K562 (cell line): ENCODE data around the gene TRIM13. TPM values are rescaled to one million over a fixed set of nuclear protein-coding genes. Genes with fewer than 3 reads are reported as not detected.

Experiments used
- CREB1 ChIP-seq, 2 experiments: sonication (generic) in 1 of 2; formaldehyde crosslinking in 1 of 2; IDR thresholded peaks; 2 replicates each; pipeline versions ENCODE4 v1.6.1 to v1.8.0; 2012 to 2022; ENCODE audit warnings: inconsistent platforms in 1 of 2, mild to moderate bottlenecking in 1 of 2, missing genetic modification reagents in 1 of 2, moderate library complexity in 1 of 2
- DDX20 ChIP-seq: fragments of 450-650 bp; IDR thresholded peaks from 2 replicates; pipeline ENCODE4 v1.6.1; 2016; ENCODE audit warnings: missing genetic modification characterization, low read depth, mild to moderate bottlenecking, missing compliant biosample characterization, moderate library complexity
- E2F1 ChIP-seq: sonication (generic); formaldehyde crosslinking; IDR thresholded peaks from 2 replicates; pipeline ENCODE4 v1.8.1; 2023; ENCODE audit warnings: mild to moderate bottlenecking, missing genetic modification reagents, moderate library complexity
- EP300 ChIP-seq: IDR thresholded peaks from 2 replicates; pipeline ENCODE4 v1.6.1; 2012; ENCODE audit warnings: low read length, improper control_type of control experiment
- FUS ChIP-seq: fragments of 200-400 bp; formaldehyde crosslinking; optimal IDR thresholded peaks from 2 replicates; pipeline ENCODE3; 2017; ENCODE audit warnings: low read depth, low read length
- GABPB2 ChIP-seq: fragments of 250-450 bp; sonication (Bioruptor Pico); conservative IDR thresholded peaks from 2 replicates; pipeline ENCODE4 v1.5.1; 2021; ENCODE audit warnings: mild to moderate bottlenecking
- KDM4B ChIP-seq, 2 experiments: fragments of 450-650 bp in 1 of 2; sonication (generic) in 1 of 2; IDR thresholded peaks; 2 replicates each; pipeline ENCODE4 v1.6.1; 2016 to 2017; ENCODE audit warnings: borderline replicate concordance in 2 of 2, antibody characterized with exemption in 1 of 2, low read depth in 1 of 2, mild to moderate bottlenecking in 1 of 2
- MCM3 ChIP-seq: fragments of 450-650 bp; IDR thresholded peaks from 2 replicates; pipeline ENCODE4 v1.6.1; 2016
- PML ChIP-seq: IDR thresholded peaks from 2 replicates; pipeline ENCODE4 v1.6.1; 2012; ENCODE audit warnings: low read length, inconsistent platforms
- POLR2A ChIP-seq: fragments of 450-650 bp; conservative IDR thresholded peaks from 2 replicates; pipeline ENCODE4 v1.6.1; 2016
- PYGO2 ChIP-seq: fragments of 450-650 bp; IDR thresholded peaks from 2 replicates; pipeline ENCODE4 v1.6.1; 2016; ENCODE audit warnings: mild to moderate bottlenecking, missing genetic modification characterization, moderate library complexity, missing compliant biosample characterization
- RBBP5 ChIP-seq: fragments of 200-600 bp; sonication (generic); IDR thresholded peaks from 2 replicates; pipeline ENCODE4 v1.6.1; 2012; ENCODE audit warnings: borderline replicate concordance, mild to moderate bottlenecking, low read length, control low read depth, inconsistent platforms; ENCODE audit not compliant: insufficient read depth, poor library complexity, severe bottlenecking
- SIN3B ChIP-seq: fragments of 450-650 bp; IDR thresholded peaks from 2 replicates; pipeline ENCODE4 v1.6.1; 2017; ENCODE audit warnings: low read depth, mild to moderate bottlenecking, moderate library complexity
- STAT5A ChIP-seq: IDR thresholded peaks from 2 replicates; pipeline ENCODE4 v1.6.1; 2012; ENCODE audit warnings: low read length, inconsistent platforms, borderline replicate concordance
- VEZF1 ChIP-seq: fragments of 200-800 bp; sonication (Bioruptor generic); IDR thresholded peaks from 2 replicates; pipeline ENCODE4 v1.6.1; 2017; ENCODE audit warnings: missing genetic modification characterization, missing compliant biosample characterization
- ZEB2 ChIP-seq: fragments of 450-650 bp; IDR thresholded peaks from 2 replicates; pipeline ENCODE4 v1.6.1; 2016
- ZNF507 ChIP-seq: conservative IDR thresholded peaks from 2 replicates; pipeline ENCODE4 v1.6.1; 2017; ENCODE audit warnings: missing genetic modification characterization, missing compliant biosample characterization
- ZNF589 ChIP-seq: fragments of 200-800 bp; sonication (Bioruptor generic); IDR thresholded peaks from 2 replicates; pipeline ENCODE4 v1.6.1; 2016; ENCODE audit warnings: low read depth, missing genetic modification characterization, missing compliant biosample characterization
- polyA plus RNA-seq, 8 experiments: library from polyadenylated mRNA; depleted of rRNA in 4 of 8; stranded (reverse) in 5 of 8; unstranded in 3 of 8; fragments of >200 nt; fragmentation: Nextera tagmentation in 2 of 8; fragmentation: Illumina TruSeq in 1 of 8; extraction: Ambion mirVana in 2 of 8; extraction: Trizol in 1 of 8; gene quantifications; 2 replicates each; pipeline versions ENCODE4 v1.2.1 to v1.2.3, GENCODE V29; 2011 to 2014; ENCODE audit warnings: inconsistent platforms in 1 of 8, missing spikeins in 1 of 8
- total RNA-seq, 7 experiments: library from RNA; depleted of rRNA in 6 of 7; stranded (reverse); fragments of >200 nt in 6 of 7; fragmentation: Illumina TruSeq in 2 of 7; extraction: Trizol in 2 of 7; gene quantifications; 2 replicates each; pipeline versions ENCODE4 v1.2.1 to v1.2.3, GENCODE V29; 2011 to 2021; ENCODE audit warnings: low replicate concordance in 1 of 7

The TRIM13 gene
- total and polyA plus RNA-seq, 9 of the 15 experiments (the other 6 are each of a cell fraction or from before 2014, with no cell fraction given), result 12.1 to 30.6 (median 17.8) TPM

GRCh38 chr13:49996161-49996915, 504 bp upstream of the TRIM13 start (continued):
- TF ChIP-seq E2F1 (0 out of 2 replicates have a peak, but pooled peaks have one; percentile 9), KDM4B (IDR thresholded peaks at IDR 0.05; ENCODE audit: borderline replicate concordance in 2 of 2, low read depth in 1 of 2) (peak in 1 of 2 experiments; percentile 33; a peak in 1 of 4 replicates), PYGO2 (tag) (no peak), ZNF589 (no peak), ZEB2 (no peak), DDX20 (tag) (no peak), SIN3B (no peak), EP300 (peak; percentile 25; the same call in 1 of the 2 replicates), GABPB2 (CRISPR knock-in tag) (no peak), FUS (no peak), PML (peak; percentile 6; the same call in 1 of the 2 replicates), POLR2A (peak; percentile 73; the same call in 1 of the 2 replicates), STAT5A (no peak), VEZF1 (CRISPR knock-in tag) (peak; percentile 85), MCM3 (no peak), CREB1 (IDR thresholded peaks at IDR 0.05) (0 out of 2 replicates have a peak, but pooled peaks have one; percentile 20), CREB1 (CRISPR knock-in tag; IDR thresholded peaks at IDR 0.05) (peak; percentile 14; the same call in 1 of the 2 replicates), ZNF507 (tag) (no peak), RBBP5 (peak; percentile 54)
